OCI-LY7 (cell line): Measurements from ENCODE around the gene INPP5A.

Source experiments
- EZH2phosphoT487 ChIP-seq: fragments of 200-600 bp; sonication (generic); IDR thresholded peaks from 2 replicates; pipeline ENCODE4 v1.6.1; 2018; ENCODE audit warnings: low read depth, borderline replicate concordance, mild to moderate bottlenecking, mixed run types, antibody characterized with exemption, low read length, moderate library complexity, mixed read lengths
- TF ChIP-seq, protein P1 (sequence below): fragments of 200-600 bp; sonication (generic); conservative IDR thresholded peaks from 2 replicates; pipeline ENCODE4 v1.5.1; 2014; ENCODE audit warnings: mild to moderate bottlenecking, antibody characterized with exemption, low read length, moderate library complexity, mixed read lengths

DNA sequence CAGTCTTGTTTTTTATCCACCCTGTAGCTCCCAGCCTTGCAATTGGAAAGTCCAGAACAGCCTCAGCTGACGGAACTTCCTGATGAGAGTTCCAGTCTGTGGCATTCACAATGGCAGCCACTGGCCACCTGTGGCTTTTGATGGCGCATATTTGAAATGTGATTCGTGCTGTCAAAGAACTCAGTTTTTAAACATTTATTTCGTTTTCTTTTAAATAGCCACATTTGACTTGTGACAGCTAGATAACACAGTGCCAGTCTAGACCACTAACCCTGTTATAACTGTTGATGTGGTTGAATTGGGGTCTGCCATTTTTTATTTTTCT lies 97.3 kb downstream of the INPP5A start:
- TF ChIP-seq, protein P1, sequence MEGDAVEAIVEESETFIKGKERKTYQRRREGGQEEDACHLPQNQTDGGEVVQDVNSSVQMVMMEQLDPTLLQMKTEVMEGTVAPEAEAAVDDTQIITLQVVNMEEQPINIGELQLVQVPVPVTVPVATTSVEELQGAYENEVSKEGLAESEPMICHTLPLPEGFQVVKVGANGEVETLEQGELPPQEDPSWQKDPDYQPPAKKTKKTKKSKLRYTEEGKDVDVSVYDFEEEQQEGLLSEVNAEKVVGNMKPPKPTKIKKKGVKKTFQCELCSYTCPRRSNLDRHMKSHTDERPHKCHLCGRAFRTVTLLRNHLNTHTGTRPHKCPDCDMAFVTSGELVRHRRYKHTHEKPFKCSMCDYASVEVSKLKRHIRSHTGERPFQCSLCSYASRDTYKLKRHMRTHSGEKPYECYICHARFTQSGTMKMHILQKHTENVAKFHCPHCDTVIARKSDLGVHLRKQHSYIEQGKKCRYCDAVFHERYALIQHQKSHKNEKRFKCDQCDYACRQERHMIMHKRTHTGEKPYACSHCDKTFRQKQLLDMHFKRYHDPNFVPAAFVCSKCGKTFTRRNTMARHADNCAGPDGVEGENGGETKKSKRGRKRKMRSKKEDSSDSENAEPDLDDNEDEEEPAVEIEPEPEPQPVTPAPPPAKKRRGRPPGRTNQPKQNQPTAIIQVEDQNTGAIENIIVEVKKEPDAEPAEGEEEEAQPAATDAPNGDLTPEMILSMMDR = no peak
- no peak for TF ChIP-seq EZH2phosphoT487
